Bronchial epithelial cell (primary cell): Measurements from ENCODE around the gene WDR6. TPM values are rescaled to one million over a fixed set of nuclear protein-coding genes. Genes with fewer than 3 reads are reported as not detected.

Experiments used
- DNase-seq: peaks from one replicate; pipeline ENCODE4 v3.0.0-alpha.2; 2010; ENCODE audit warnings: low read depth
- FAIRE-seq: peaks from 2 replicates; lab custom pipeline; 2011; peaks lifted over from hg19 to GRCh38; lab: Jason Lieb, UNC
- H3K27me3 ChIP-seq: 2 replicates; pipeline ENCODE4 v1.5.1; 2011; ENCODE audit warnings: low read length; ENCODE audit not compliant: control insufficient read depth, insufficient read depth
- H3K36me3 ChIP-seq: 2 replicates; pipeline ENCODE4 v1.5.1; 2011; ENCODE audit warnings: low read length; ENCODE audit not compliant: control insufficient read depth, insufficient read depth
- H3K4me3 ChIP-seq: 2 replicates; pipeline ENCODE4 v1.5.1; 2011; ENCODE audit warnings: mild to moderate bottlenecking, low read depth, low read length, control low read depth
- total RNA-seq: library from RNA; depleted of rRNA; stranded (reverse); fragments of >200 nt; gene quantifications from 2 replicates; pipeline ENCODE4 v1.2.1, GENCODE V29; 2014
- TF ChIP-seq, protein P1 (sequence below): IDR thresholded peaks from 2 replicates; pipeline ENCODE4 v1.5.1; 2011; ENCODE audit warnings: mild to moderate bottlenecking, moderate library complexity, low read length, control low read depth, inconsistent platforms; ENCODE audit not compliant: insufficient read depth, severe bottlenecking

The WDR6 gene
- total RNA-seq, 1 donor from 2014 or later, result 61.1 TPM

DNA sequence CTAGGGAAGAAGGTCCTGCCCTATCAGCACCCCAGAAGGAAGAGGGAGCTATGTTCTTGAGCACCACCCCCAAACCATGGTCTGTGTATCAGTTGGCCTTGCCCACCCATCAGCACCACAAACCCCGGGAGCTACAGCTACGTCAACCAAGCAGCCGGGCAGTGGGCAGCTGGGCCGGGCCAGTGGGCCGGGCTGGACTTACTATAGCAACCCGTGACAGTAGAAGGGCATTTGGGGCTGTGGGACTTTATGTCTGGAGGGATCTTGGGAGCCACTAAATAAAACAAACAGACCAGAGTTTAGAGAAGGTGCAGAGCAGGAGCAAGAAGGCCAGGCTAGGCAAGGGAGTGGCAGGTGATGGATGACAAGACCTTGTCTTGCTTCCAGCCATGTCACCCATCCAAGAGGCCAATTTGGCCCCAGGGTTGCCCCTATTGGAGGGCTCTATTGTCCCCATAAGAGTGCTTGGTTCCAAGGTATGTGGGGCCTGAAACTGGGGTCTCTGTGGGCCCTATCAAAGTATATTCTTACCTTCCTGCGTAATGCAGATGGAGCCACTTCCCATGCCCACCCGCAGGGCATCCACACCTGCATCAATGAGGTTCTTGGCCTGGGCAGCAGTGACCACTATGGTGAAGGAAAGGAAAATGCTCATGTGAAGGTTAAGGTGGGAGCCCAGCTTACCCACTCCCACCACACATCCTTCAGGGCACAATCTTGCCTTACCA lies 18.8 kb downstream of the WDR6 start:
- Histone ChIP-seq H3K4me3 (no peak overlapping the region), H3K27me3 (no peaks in the 10 kb centered on the region), H3K36me3 (peaks cover 39% of the 10 kb centered on the region)
- DNase-seq (no peak), FAIRE-seq (no peak)
- TF ChIP-seq, protein P1, sequence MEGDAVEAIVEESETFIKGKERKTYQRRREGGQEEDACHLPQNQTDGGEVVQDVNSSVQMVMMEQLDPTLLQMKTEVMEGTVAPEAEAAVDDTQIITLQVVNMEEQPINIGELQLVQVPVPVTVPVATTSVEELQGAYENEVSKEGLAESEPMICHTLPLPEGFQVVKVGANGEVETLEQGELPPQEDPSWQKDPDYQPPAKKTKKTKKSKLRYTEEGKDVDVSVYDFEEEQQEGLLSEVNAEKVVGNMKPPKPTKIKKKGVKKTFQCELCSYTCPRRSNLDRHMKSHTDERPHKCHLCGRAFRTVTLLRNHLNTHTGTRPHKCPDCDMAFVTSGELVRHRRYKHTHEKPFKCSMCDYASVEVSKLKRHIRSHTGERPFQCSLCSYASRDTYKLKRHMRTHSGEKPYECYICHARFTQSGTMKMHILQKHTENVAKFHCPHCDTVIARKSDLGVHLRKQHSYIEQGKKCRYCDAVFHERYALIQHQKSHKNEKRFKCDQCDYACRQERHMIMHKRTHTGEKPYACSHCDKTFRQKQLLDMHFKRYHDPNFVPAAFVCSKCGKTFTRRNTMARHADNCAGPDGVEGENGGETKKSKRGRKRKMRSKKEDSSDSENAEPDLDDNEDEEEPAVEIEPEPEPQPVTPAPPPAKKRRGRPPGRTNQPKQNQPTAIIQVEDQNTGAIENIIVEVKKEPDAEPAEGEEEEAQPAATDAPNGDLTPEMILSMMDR, result no peak

DNA sequence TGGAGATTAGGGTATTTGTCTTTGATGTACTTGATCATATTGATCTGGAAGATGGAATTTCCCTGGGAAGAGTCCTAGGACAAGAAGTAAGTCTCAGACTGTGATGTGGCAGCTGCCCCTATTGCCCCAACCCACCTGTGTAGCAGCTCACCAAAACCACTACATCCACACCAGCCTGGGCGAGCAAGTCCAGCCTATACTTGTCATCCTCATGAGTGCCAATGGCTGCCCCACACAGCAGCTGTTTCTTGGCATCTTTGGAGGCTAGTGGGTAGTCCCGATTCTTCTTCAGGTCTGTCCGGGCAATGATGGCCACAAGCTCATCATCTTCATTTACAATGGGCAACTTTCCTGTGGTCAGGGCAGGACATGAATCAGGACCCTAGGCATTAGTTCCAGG lies 19.3 kb downstream of the WDR6 start:
- Histone ChIP-seq H3K4me3 (no peak overlapping the region), H3K27me3 (no peaks in the 10 kb centered on the region), H3K36me3 (peaks cover 39% of the 10 kb centered on the region)
- DNase-seq, result no peak
- FAIRE-seq, result no peak
- TF ChIP-seq, protein P1, result no peak

DNA sequence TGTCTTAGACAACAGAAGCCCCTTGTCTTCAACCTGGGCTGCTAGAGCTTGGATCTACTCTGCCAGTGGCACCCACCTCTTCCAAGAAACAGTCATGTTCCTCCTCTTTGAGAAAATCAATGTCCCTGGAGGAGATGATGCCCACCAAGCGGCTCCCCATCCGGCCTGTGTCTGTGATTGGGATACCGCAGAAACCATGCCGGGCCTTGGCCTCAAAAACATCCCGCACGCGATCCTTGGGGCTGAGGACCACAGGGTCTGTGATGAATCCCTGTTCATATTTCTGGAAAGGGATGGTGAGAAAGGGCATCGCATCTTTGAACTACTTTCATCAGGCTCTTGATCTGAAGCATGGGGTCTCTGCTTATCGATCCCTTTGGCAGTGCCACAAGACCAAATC lies 20.4 kb downstream of the WDR6 start:
- FAIRE-seq (no peak), DNase-seq (no peak)
- H3K27me3 ChIP-seq, result no peaks in the 10 kb centered on the region
- peaks cover 47% of the 10 kb centered on the region for H3K36me3 ChIP-seq
- TF ChIP-seq, protein P1, result no peak
- no peak overlapping the region for H3K4me3 ChIP-seq

DNA sequence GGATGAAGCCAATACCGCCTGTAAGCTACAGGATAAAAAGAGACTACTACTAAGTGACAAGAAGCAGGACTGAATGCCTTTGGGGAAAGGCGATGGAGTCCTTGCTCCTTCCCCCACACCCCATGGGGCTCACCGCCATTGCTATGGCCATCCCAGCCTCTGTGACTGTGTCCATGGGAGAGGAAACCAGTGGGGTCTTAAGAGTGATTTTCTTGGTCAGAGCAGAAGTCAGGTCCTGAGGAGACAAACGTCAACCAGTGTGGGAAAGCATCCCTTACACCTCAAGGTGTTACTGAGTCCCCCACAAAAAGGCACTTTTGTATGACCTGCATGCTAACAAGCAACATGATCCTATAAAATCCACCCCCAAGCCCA lies 21.1 kb downstream of the WDR6 start:
- Histone ChIP-seq H3K36me3 (peaks cover 50% of the 10 kb centered on the region), H3K27me3 (no peaks in the 10 kb centered on the region), H3K4me3 (peak overlapping the region; percentile 62)
- no peak for DNase-seq
- TF ChIP-seq, protein P1, result no peak
- FAIRE-seq, result no peak

DNA sequence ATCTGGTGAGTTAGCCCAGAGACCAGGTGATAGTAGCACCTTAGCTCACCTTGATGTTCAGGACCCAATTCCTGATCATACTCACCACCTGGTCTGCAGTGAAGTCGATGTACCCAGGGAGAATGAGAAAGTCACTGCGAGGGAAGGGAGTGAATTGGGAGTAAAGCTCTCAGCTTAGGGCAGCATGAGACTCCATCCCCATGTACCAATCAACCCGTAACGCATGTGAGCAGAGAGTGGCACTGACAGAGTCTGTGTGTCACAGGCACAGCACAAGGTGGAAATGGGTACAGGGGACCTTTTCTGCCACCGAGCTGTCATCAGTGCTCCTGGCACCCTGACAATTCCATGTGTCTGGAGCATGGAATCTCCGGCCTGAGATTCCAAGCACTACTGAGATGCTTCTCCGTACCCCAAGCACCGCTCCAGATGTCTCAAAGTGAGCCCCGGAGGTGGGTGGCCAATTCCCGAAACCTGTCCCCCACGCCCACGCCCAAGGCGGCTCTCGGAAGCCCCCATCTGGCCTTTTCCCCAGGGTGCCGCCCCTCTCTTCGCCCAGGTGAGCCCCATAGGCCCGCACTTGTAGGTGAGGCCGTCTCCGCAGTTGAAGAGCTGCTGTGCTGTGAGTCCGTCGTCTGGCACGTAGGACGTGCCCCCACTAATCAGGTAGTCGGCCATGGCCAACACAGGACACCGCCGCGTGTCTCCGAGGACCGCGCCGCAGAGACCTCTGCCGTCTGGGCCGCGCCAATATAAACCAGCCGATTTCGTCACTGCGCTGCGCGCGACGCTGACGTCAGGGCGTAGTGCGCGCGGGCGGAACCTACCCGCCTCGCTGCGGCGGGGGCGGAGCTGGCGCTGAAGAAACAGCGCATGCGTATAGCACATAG lies 21.7 kb downstream of the WDR6 start, which contains the start of gene IMPDH2:
TSS of gene IMPDH2 (minus strand) at position 726 of the 890 bp plus-strand sequence. CDS start at position 678, 48 bp downstream.
- TF ChIP-seq, protein P1, result peak; percentile 20
- H3K4me3 ChIP-seq, result peak within 1 kb of the TSS; percentile 62
- DNase-seq (peak; percentile 84), FAIRE-seq (no peak)
- H3K27me3 ChIP-seq, result no peaks in the 10 kb centered on the region
- H3K36me3 ChIP-seq, result peaks cover 50% of the 10 kb centered on the region
